Stimulated activated CD4-positive, alpha-beta T cell treated with anti-CD3 and anti-CD28 coated beads, Interleukin-1b, Interleukin-23, amount 100 ng/mL, for 1 hour (primary cell): ENCODE data around the gene SORT1.

Experiments
- DNase-seq, 2 donors: peaks; one replicate each; pipeline ENCODE4 v3.0.0-alpha.2; 2020; ENCODE audit warnings: low read depth in 2 of 2

SORT1 gene

DNA sequence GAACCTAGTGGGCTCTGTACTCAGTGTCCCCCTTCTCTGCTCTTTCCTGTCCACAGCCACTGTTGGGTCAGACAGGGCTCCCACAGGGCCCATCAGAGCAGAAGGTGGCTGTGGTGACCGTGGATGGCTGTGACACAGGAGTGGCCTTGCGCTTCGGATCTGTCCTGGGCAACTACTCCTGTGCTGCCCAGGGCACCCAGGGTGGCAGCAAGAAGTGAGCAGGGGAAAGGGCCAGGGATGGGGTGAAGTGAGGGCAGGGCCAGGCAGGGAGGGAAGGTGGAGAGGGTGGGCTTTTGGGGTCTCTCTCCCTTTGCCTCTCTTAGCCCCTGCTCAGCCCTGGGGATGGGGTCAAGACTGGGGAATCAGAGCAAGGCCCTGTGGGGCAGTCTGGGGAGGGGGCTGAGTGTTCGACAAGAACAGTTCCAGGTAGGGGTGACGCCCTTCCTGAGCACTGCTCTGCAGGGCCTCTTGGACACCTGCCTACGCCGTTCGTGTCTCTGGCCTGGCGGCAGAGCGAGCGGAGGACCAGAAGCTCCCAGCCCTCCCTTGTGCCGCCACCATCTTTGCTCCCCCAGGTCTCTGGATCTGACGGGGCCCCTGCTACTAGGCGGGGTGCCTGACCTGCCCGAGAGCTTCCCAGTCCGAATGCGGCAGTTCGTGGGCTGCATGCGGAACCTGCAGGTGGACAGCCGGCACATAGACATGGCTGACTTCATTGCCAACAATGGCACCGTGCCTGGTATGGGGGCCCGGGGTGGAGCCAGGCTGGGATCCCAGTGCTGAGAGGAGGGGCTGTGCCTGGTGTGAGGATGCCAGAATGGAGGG is 135.3 kb downstream of the SORT1 start:
- DNase-seq: no peak

DNA sequence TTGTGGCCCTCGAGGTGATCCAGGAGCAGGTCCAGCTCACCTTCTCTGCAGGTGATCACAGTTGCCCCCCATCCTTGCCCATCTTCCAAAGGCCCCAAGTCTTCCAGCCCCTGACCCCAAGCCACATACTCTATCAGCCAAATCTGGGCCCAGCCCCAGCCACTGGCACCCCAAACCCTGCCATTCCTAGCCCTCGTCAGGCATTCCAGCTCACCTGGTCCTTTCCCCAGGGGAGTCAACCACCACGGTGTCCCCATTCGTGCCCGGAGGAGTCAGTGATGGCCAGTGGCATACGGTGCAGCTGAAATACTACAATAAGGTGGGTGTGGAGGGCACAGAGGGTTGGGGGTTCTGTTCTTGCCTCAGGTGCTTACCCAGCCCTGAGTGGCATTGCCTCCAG is 136.1 kb downstream of the SORT1 start:
- DNase-seq: no peak

DNA sequence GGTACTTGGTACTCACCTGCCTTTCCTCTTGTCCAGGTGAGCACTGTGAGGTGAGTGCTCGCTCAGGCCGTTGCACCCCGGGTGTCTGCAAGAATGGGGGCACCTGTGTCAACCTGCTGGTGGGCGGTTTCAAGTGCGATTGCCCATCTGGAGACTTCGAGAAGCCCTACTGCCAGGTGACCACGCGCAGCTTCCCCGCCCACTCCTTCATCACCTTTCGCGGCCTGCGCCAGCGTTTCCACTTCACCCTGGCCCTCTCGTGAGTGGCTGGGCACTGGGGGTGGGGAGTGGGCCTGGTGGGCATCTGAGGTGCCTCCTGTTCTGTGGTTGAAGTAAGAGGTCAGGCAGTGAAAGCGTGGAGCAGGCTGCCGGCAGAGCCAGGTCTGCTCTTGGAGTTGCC is 136.7 kb downstream of the SORT1 start:
- DNase-seq: no peak

DNA sequence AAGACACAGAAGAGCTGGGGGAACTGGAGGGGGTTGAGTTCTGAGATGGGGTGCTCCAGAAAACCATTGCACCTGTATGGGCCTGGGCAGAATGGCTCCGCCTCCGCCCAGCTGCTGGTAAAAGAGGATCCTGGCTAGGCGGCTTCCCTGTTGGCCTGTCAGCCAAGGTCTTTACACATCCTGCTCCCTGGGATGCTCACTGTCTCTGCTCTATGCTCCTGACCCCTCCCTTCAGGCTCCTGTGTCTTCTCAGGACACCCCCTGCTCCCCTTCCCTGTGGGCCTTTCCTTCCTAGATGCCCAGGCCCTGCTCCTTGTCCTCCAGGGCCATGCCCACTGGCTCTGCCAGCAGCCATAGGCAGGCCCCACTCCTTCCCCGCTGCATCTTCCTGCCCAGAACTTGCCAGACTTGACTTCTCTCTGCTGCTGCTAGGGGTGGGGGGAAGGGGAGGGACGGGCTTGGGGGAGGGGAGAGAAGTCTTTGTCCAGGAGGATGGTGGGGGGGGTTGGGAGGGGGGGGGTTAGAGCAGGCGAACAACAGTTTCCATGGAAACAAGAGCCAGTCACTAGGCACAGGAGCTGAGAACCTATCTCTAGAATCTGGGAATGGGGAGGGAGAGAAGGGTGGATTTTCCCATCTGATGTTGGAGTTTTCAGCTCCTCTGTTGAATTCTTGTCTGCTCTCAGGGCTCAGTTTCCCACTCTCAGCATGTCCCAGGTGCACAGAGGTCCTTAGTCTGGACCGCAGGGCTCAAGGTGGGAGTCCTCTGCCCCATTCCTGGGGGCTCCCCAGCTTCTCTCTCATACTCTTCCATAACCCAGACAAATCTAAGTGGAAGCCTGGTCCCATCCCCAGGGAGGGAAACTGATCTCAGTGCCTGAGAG is 137.8 kb downstream of the SORT1 start:
- DNase-seq: no peak
